ELF-1 (cell line): Measurements from ENCODE around the gene TTLL11.
"Not testable (repeated sequence)": the region's sequence is repeated elsewhere in the genome, so short reads cannot be mapped to it uniquely, and the experiment has no call there.

Experiments used
- DNase-seq: peaks from one replicate; pipeline ENCODE4 v3.0.0-alpha.2; 2016; ENCODE audit warnings: low read depth, low spot score

TTLL11 gene

GRCh38 chr9:121909111-121909510, 184.0 kb downstream of the TTLL11 start:
- DNase-seq, result no peak

- no peak for DNase-seq
These were observed 186.8 kb downstream of the TTLL11 start for GRCh38 chr9:121906074-121906870.

GRCh38 chr9:121902461-121903135, 190.5 kb downstream of the TTLL11 start:
- DNase-seq, result no peak

- DNase-seq, result no peak
These were observed 191.5 kb downstream of the TTLL11 start for GRCh38 chr9:121901616-121902015.

- no peak for DNase-seq
These were observed 192.9 kb downstream of the TTLL11 start for GRCh38 chr9:121900163-121900562.

GRCh38 chr9:121898856-121899255, 194.3 kb downstream of the TTLL11 start:
- DNase-seq, result no peak

GRCh38 chr9:121897140-121897539, 196.0 kb downstream of the TTLL11 start:
- no peak for DNase-seq

- DNase-seq, result peak; percentile 39
These were observed 196.6 kb downstream of the TTLL11 start for GRCh38 chr9:121896545-121896943.

GRCh38 chr9:121895818-121896544, 197.1 kb downstream of the TTLL11 start:
- peak; percentile 34 for DNase-seq

GRCh38 chr9:121895358-121895757, 197.8 kb downstream of the TTLL11 start:
- DNase-seq, result no peak

GRCh38 chr9:121894380-121894779, 198.7 kb downstream of the TTLL11 start:
- not testable (repeated sequence) for DNase-seq

- DNase-seq, result no peak
These were observed 199.3 kb downstream of the TTLL11 start for GRCh38 chr9:121893786-121894185.

- DNase-seq, result no peak
These were observed 200.4 kb downstream of the TTLL11 start for GRCh38 chr9:121892706-121893105.

- DNase-seq, result no peak
These were observed 202.4 kb downstream of the TTLL11 start for GRCh38 chr9:121890746-121891145.

GRCh38 chr9:121889990-121890563, 203.0 kb downstream of the TTLL11 start:
- no peak for DNase-seq

- no peak for DNase-seq
These were observed 204.7 kb downstream of the TTLL11 start for GRCh38 chr9:121888438-121888775.

GRCh38 chr9:121887553-121888437, 205.3 kb downstream of the TTLL11 start:
- DNase-seq, result peak; percentile 23

- DNase-seq, result no peak
These were observed 206.2 kb downstream of the TTLL11 start for GRCh38 chr9:121886759-121887485.

- DNase-seq, result no peak
These were observed 207.7 kb downstream of the TTLL11 start for GRCh38 chr9:121885345-121885901.

GRCh38 chr9:121884057-121884541, 209.0 kb downstream of the TTLL11 start:
- peak; percentile 31 for DNase-seq
